Activated naive CD8-positive, alpha-beta T cell treated with anti-CD3 and anti-CD28 coated beads for 36 hours (primary cell): ENCODE results near the gene MATCAP1. TPM values are rescaled to one million over a fixed set of nuclear protein-coding genes. Genes with fewer than 3 reads are reported as not detected.
A peak's percentile ranks its signal among the peaks of the same experiment; 100 is the strongest.

Experiments
- DNase-seq: peaks from one replicate; pipeline ENCODE4 v3.0.0; 2021
- H3K27ac Mint-ChIP-seq: one replicate; pipeline ENCODE4 v1.8.0; 2022; ENCODE audit warnings: mild to moderate bottlenecking, moderate library complexity, mixed read lengths
- H3K27me3 Mint-ChIP-seq: one replicate; pipeline ENCODE4 v1.8.0; 2022; ENCODE audit warnings: mild to moderate bottlenecking, mixed read lengths
- H3K36me3 Mint-ChIP-seq: one replicate; pipeline ENCODE4 v1.8.0; 2021; ENCODE audit warnings: mild to moderate bottlenecking, mixed read lengths
- H3K4me1 Mint-ChIP-seq: one replicate; pipeline ENCODE4 v1.8.0; 2021; ENCODE audit warnings: mixed read lengths
- H3K4me3 Mint-ChIP-seq: one replicate; pipeline ENCODE4 v1.8.0; 2022; ENCODE audit warnings: mild to moderate bottlenecking, moderate library complexity, mixed read lengths
- H3K9me3 Mint-ChIP-seq: one replicate; pipeline ENCODE4 v1.8.0; 2022; ENCODE audit warnings: mixed read lengths
- total RNA-seq, 2 experiments: library from RNA; stranded (reverse); gene quantifications; one replicate each; pipeline ENCODE4 v1.2.3, GENCODE V29; 2021

Gene MATCAP1
- total RNA-seq, 2 experiments from 2014 or later = 15.8 to 16.7 TPM

- H3K27ac Mint-ChIP-seq = peak overlapping the region; percentile 48
- no peaks in the 10 kb centered on the region for H3K9me3 Mint-ChIP-seq
- H3K4me1 Mint-ChIP-seq = peaks cover 9% of the 10 kb centered on the region
- H3K27me3 Mint-ChIP-seq = no peaks in the 10 kb centered on the region
- no peak for DNase-seq
- H3K4me3 Mint-ChIP-seq = no peak overlapping the region
- H3K36me3 Mint-ChIP-seq = peaks cover 24% of the 10 kb centered on the region
Observed at GRCh38 chr16:67199808-67200198, 16.0 kb upstream of the MATCAP1 start.

- Mint-ChIP-seq H3K27me3 (no peaks in the 10 kb centered on the region), H3K4me1 (peaks cover 9% of the 10 kb centered on the region), H3K9me3 (no peaks in the 10 kb centered on the region), H3K27ac (peak within 1 kb of the TSS; percentile 48), H3K4me3 (no peak within 1 kb of the TSS), H3K36me3 (peaks cover 26% of the 10 kb centered on the region)
- DNase-seq = no peak
Observed at GRCh38 chr16:67199011-67199807, 15.4 kb upstream of the MATCAP1 start, which contains the start of gene ELMO3. Gene ELMO3, plus strand, starts transcription at chr16:67199131. Its CDS starts 196 bp downstream, at chr16:67199327.

GRCh38 chr16:67198238-67198734 is 14.5 kb upstream of the MATCAP1 start:
- Mint-ChIP-seq H3K4me3 (no peak overlapping the region), H3K27ac (no peak overlapping the region), H3K9me3 (no peaks in the 10 kb centered on the region), H3K4me1 (peaks cover 17% of the 10 kb centered on the region), H3K27me3 (no peaks in the 10 kb centered on the region), H3K36me3 (peaks cover 34% of the 10 kb centered on the region)
- DNase-seq = no peak

- peaks cover 21% of the 10 kb centered on the region for H3K4me1 Mint-ChIP-seq
- no peak overlapping the region for H3K27ac Mint-ChIP-seq
- no peak overlapping the region for H3K4me3 Mint-ChIP-seq
- peaks cover 40% of the 10 kb centered on the region for H3K36me3 Mint-ChIP-seq
- DNase-seq = no peak
- H3K27me3 Mint-ChIP-seq = no peaks in the 10 kb centered on the region
- no peaks in the 10 kb centered on the region for H3K9me3 Mint-ChIP-seq
Observed at GRCh38 chr16:67197704-67198103, 13.9 kb upstream of the MATCAP1 start.

GRCh38 chr16:67196881-67197280 is 13.1 kb upstream of the MATCAP1 start:
- no peak for DNase-seq
- Mint-ChIP-seq H3K36me3 (peaks cover 44% of the 10 kb centered on the region), H3K4me3 (no peak overlapping the region), H3K9me3 (no peaks in the 10 kb centered on the region), H3K27me3 (no peaks in the 10 kb centered on the region), H3K4me1 (peaks cover 23% of the 10 kb centered on the region), H3K27ac (no peak overlapping the region)

- Mint-ChIP-seq H3K27ac (peak overlapping the region; percentile 3), H3K9me3 (no peaks in the 10 kb centered on the region), H3K27me3 (no peaks in the 10 kb centered on the region), H3K4me1 (peaks cover 26% of the 10 kb centered on the region), H3K4me3 (no peak overlapping the region), H3K36me3 (peaks cover 44% of the 10 kb centered on the region)
- DNase-seq = no peak
Observed at GRCh38 chr16:67195676-67196075, 11.9 kb upstream of the MATCAP1 start.

GRCh38 chr16:67194260-67194659 is 10.5 kb upstream of the MATCAP1 start:
- peaks cover 41% of the 10 kb centered on the region for H3K36me3 Mint-ChIP-seq
- peak overlapping the region; percentile 95 for H3K4me3 Mint-ChIP-seq
- H3K27ac Mint-ChIP-seq = no peak overlapping the region
- H3K9me3 Mint-ChIP-seq = no peaks in the 10 kb centered on the region
- DNase-seq = no peak
- H3K27me3 Mint-ChIP-seq = no peaks in the 10 kb centered on the region
- H3K4me1 Mint-ChIP-seq = peaks cover 26% of the 10 kb centered on the region

- no peaks in the 10 kb centered on the region for H3K27me3 Mint-ChIP-seq
- H3K4me1 Mint-ChIP-seq = peaks cover 26% of the 10 kb centered on the region
- peak overlapping the region; percentile 82 for H3K27ac Mint-ChIP-seq
- no peaks in the 10 kb centered on the region for H3K9me3 Mint-ChIP-seq
- no peak for DNase-seq
- peak overlapping the region; percentile 95 for H3K4me3 Mint-ChIP-seq
- peaks cover 41% of the 10 kb centered on the region for H3K36me3 Mint-ChIP-seq
Observed at GRCh38 chr16:67193536-67193935, 9.8 kb upstream of the MATCAP1 start.

- DNase-seq = no peak
- peaks cover 26% of the 10 kb centered on the region for H3K4me1 Mint-ChIP-seq
- H3K9me3 Mint-ChIP-seq = no peaks in the 10 kb centered on the region
- H3K36me3 Mint-ChIP-seq = peaks cover 41% of the 10 kb centered on the region
- H3K27me3 Mint-ChIP-seq = no peaks in the 10 kb centered on the region
- peak overlapping the region; percentile 95 for H3K4me3 Mint-ChIP-seq
- H3K27ac Mint-ChIP-seq = peak overlapping the region; percentile 82
Observed at GRCh38 chr16:67192781-67193361, 9.1 kb upstream of the MATCAP1 start.

- DNase-seq = peak; percentile 91
- H3K27ac Mint-ChIP-seq = peak within 1 kb of the TSS; percentile 82
- H3K9me3 Mint-ChIP-seq = no peaks in the 10 kb centered on the region
- H3K4me3 Mint-ChIP-seq = peak within 1 kb of the TSS; percentile 95
- H3K4me1 Mint-ChIP-seq = peaks cover 26% of the 10 kb centered on the region
- H3K36me3 Mint-ChIP-seq = peaks cover 41% of the 10 kb centered on the region
- no peaks in the 10 kb centered on the region for H3K27me3 Mint-ChIP-seq
Observed at GRCh38 chr16:67191995-67192681, 8.4 kb upstream of the MATCAP1 start, which contains the start of gene E2F4. Gene E2F4, plus strand, starts transcription at chr16:67192155. Its CDS starts 73 bp downstream, at chr16:67192228.

GRCh38 chr16:67191411-67191994 is 7.7 kb upstream of the MATCAP1 start:
- Mint-ChIP-seq H3K27ac (peak overlapping the region; percentile 78), H3K4me1 (peaks cover 23% of the 10 kb centered on the region), H3K9me3 (no peaks in the 10 kb centered on the region), H3K4me3 (peak overlapping the region; percentile 95), H3K36me3 (peaks cover 36% of the 10 kb centered on the region), H3K27me3 (peaks cover 6% of the 10 kb centered on the region)
- DNase-seq = no peak

- no peak for DNase-seq
- H3K27ac Mint-ChIP-seq = peak overlapping the region; percentile 78
- H3K9me3 Mint-ChIP-seq = no peaks in the 10 kb centered on the region
- H3K4me3 Mint-ChIP-seq = peak overlapping the region; percentile 95
- peaks cover 6% of the 10 kb centered on the region for H3K27me3 Mint-ChIP-seq
- H3K4me1 Mint-ChIP-seq = peaks cover 18% of the 10 kb centered on the region
- peaks cover 29% of the 10 kb centered on the region for H3K36me3 Mint-ChIP-seq
Observed at GRCh38 chr16:67190448-67191399, 7.0 kb upstream of the MATCAP1 start.

GRCh38 chr16:67190041-67190440 is 6.3 kb upstream of the MATCAP1 start, which contains the start of gene EXOC3L1:
Gene EXOC3L1, minus strand, starts transcription at chr16:67190136. Its CDS starts 460 bp downstream, at chr16:67189676.
- Mint-ChIP-seq H3K27ac (no peak within 1 kb of the TSS), H3K4me3 (no peak within 1 kb of the TSS), H3K27me3 (peaks cover 12% of the 10 kb centered on the region), H3K9me3 (no peaks in the 10 kb centered on the region), H3K4me1 (peaks cover 24% of the 10 kb centered on the region), H3K36me3 (peaks cover 23% of the 10 kb centered on the region)
- DNase-seq = no peak

- H3K27me3 Mint-ChIP-seq = peaks cover 13% of the 10 kb centered on the region
- DNase-seq = no peak
- peaks cover 24% of the 10 kb centered on the region for H3K4me1 Mint-ChIP-seq
- no peak overlapping the region for H3K27ac Mint-ChIP-seq
- no peak overlapping the region for H3K4me3 Mint-ChIP-seq
- no peaks in the 10 kb centered on the region for H3K9me3 Mint-ChIP-seq
- H3K36me3 Mint-ChIP-seq = peaks cover 15% of the 10 kb centered on the region
Observed at GRCh38 chr16:67188798-67189197, 5.0 kb upstream of the MATCAP1 start.
